H1 (cell line): ENCODE results near the gene PLIN4. TPM values are rescaled to one million over a fixed set of nuclear protein-coding genes. Genes with fewer than 3 reads are reported as not detected.

Source experiments
- CTCF ChIA-PET: fragments of 300-600 bp; sonication (Branson Sonifier 250); formaldehyde crosslinking; loops from one replicate; lab custom pipeline; 2021; ENCODE audit not compliant: partially characterized antibody; lab: Charles Lee
- POLR2A ChIA-PET: fragments of 300-600 bp; sonication (Branson Sonifier 250); formaldehyde crosslinking; loops from one replicate; lab custom pipeline; 2021; ENCODE audit warnings: inconsistent platforms; ENCODE audit not compliant: partially characterized antibody; lab: Charles Lee
- DNase-seq, 2 experiments: peaks; one replicate each; pipeline versions ENCODE4 v3.0.0 to v3.0.0-alpha.2; 2010 to 2022; ENCODE audit warnings: low spot score in 2 of 2, low read depth in 1 of 2, mixed read lengths in 1 of 2
- FAIRE-seq: peaks from 2 replicates; lab custom pipeline; 2011; peaks lifted over from hg19 to GRCh38; lab: Jason Lieb, UNC
- H2AFZ ChIP-seq: 2 replicates; pipeline ENCODE4 v1.8.1; 2012; ENCODE audit warnings: low read length, inconsistent platforms
- H2AK5ac ChIP-seq: 2 replicates; pipeline ENCODE4 v1.6.1; 2013; ENCODE audit warnings: low read depth, low read length
- H2BK120ac ChIP-seq: replicated peaks from 2 replicates; pipeline ENCODE3; 2013; ENCODE audit warnings: low read depth, low read length, inconsistent platforms
- H2BK12ac ChIP-seq: 2 replicates; pipeline ENCODE4 v1.6.1; 2013; ENCODE audit warnings: low read depth, low read length
- H2BK15ac ChIP-seq: 2 replicates; pipeline ENCODE4 v1.6.1; 2013; ENCODE audit warnings: low read length
- H2BK20ac ChIP-seq: 2 replicates; pipeline ENCODE4 v1.6.1; 2013; ENCODE audit warnings: low read length
- H2BK5ac ChIP-seq: 2 replicates; pipeline ENCODE4 v1.6.1; 2013; ENCODE audit warnings: low read depth, low read length
- H3K14ac ChIP-seq: 2 replicates; pipeline ENCODE4 v1.6.1; 2013; ENCODE audit warnings: inconsistent platforms; ENCODE audit not compliant: insufficient read length
- H3K18ac ChIP-seq: 2 replicates; pipeline ENCODE4 v1.6.1; 2013; ENCODE audit warnings: low read length; ENCODE audit errors: extremely low read depth
- H3K23ac ChIP-seq: 2 replicates; pipeline ENCODE4 v1.6.1; 2013; ENCODE audit warnings: inconsistent platforms; ENCODE audit not compliant: insufficient read length
- H3K23me2 ChIP-seq: 2 replicates; pipeline ENCODE4 v1.6.1; 2013; ENCODE audit warnings: low read depth, low read length
- H3K27ac ChIP-seq: 2 replicates; pipeline ENCODE4 v1.6.1; 2011; ENCODE audit warnings: low read depth, low read length, inconsistent platforms
- H3K27me3 ChIP-seq, 4 experiments: replicated peaks in 1 of 4; 1 replicate in 1 of 4; 2 replicates in 3 of 4; pipeline versions ENCODE4 v1.6.1 to v1.8.1; 2011 to 2013; ENCODE audit warnings: low read length in 3 of 4, mild to moderate bottlenecking in 3 of 4, inconsistent platforms in 2 of 4, mixed read lengths in 2 of 4, moderate library complexity in 1 of 4; ENCODE audit not compliant: control insufficient read depth in 3 of 4, insufficient read depth in 3 of 4; ENCODE audit errors: extremely low read depth in 1 of 4
- H3K36me3 ChIP-seq, 4 experiments: 2 replicates each; pipeline versions ENCODE4 v1.6.1 to v1.8.1; 2011 to 2013; ENCODE audit warnings: mild to moderate bottlenecking in 4 of 4, low read length in 3 of 4, moderate library complexity in 2 of 4, control low read depth in 1 of 4, inconsistent platforms in 1 of 4; ENCODE audit not compliant: insufficient read depth in 4 of 4, control insufficient read depth in 2 of 4
- H3K4ac ChIP-seq: replicated peaks from 2 replicates; pipeline ENCODE3; 2013; ENCODE audit warnings: low read length, low read depth, mixed read lengths, inconsistent platforms; ENCODE audit not compliant: insufficient read length
- H3K4me1 ChIP-seq, 4 experiments: replicated peaks in 1 of 4; 1 replicate in 1 of 4; 2 replicates in 3 of 4; pipeline versions ENCODE4 v1.6.1 to v1.8.1; 2011 to 2013; ENCODE audit warnings: low read length in 3 of 4, inconsistent platforms in 2 of 4, mixed read lengths in 1 of 4; ENCODE audit not compliant: insufficient read depth in 4 of 4, control insufficient read depth in 3 of 4
- H3K4me2 ChIP-seq, 2 experiments: 2 replicates each; pipeline versions ENCODE4 v1.6.1 to v1.8.1; 2011 to 2013; ENCODE audit warnings: low read depth in 2 of 2, low read length in 2 of 2, control low read depth in 1 of 2, inconsistent platforms in 1 of 2, mild to moderate bottlenecking in 1 of 2; ENCODE audit not compliant: insufficient read depth in 1 of 2
- H3K4me3 ChIP-seq, 4 experiments: fragments of 200-600, 300-600 bp in 1 of 4; sonication (generic), shearing (Covaris generic), sonication (Bioruptor Twin) in 1 of 4; 2 replicates each; pipeline versions ENCODE4 v1.5.1 to v1.8.1; 2011 to 2016; ENCODE audit warnings: low read length in 4 of 4, low read depth in 3 of 4, control low read depth in 2 of 4, inconsistent platforms in 2 of 4, mild to moderate bottlenecking in 2 of 4, mixed read lengths in 1 of 4, moderate library complexity in 1 of 4; ENCODE audit not compliant: insufficient read depth in 2 of 4; ENCODE audit errors: extremely low read depth in 1 of 4
- H3K56ac ChIP-seq: replicated peaks from 2 replicates; pipeline ENCODE3; 2013; ENCODE audit warnings: low read depth, mild to moderate bottlenecking, mixed read lengths, low read length, inconsistent platforms; ENCODE audit not compliant: insufficient read length
- H3K79me1 ChIP-seq: 2 replicates; pipeline ENCODE4 v1.6.1; 2013; ENCODE audit warnings: low read depth, low read length, control low read depth
- H3K79me2 ChIP-seq, 2 experiments: 2 replicates each; pipeline versions ENCODE4 v1.6.1 to v1.8.1; 2012 to 2013; ENCODE audit warnings: low read length in 2 of 2, mild to moderate bottlenecking in 2 of 2, inconsistent platforms in 1 of 2; ENCODE audit not compliant: insufficient read depth in 2 of 2, control insufficient read depth in 1 of 2
- H3K9ac ChIP-seq, 4 experiments: replicated peaks in 1 of 4; 1 replicate in 1 of 4; 2 replicates in 3 of 4; pipeline versions ENCODE4 v1.6.1 to v1.8.1; 2011 to 2013; ENCODE audit warnings: low read depth in 3 of 4, low read length in 3 of 4, control low read depth in 2 of 4, mild to moderate bottlenecking in 2 of 4, moderate library complexity in 2 of 4, inconsistent platforms in 1 of 4; ENCODE audit errors: extremely low read depth in 1 of 4
- H3K9me3 ChIP-seq, 2 experiments: 2 replicates each; pipeline versions ENCODE4 v1.6.1 to v1.8.1; 2012 to 2013; ENCODE audit warnings: mild to moderate bottlenecking in 2 of 2, moderate library complexity in 2 of 2, control low read depth in 1 of 2, inconsistent platforms in 1 of 2, low read depth in 1 of 2, low read length in 1 of 2, mixed read lengths in 1 of 2; ENCODE audit not compliant: insufficient read depth in 2 of 2
- H4K20me1 ChIP-seq, 2 experiments: replicated peaks in 1 of 2; 2 replicates each; pipeline versions ENCODE3 to v1.8.1; 2011 to 2013; ENCODE audit warnings: inconsistent platforms in 2 of 2, low read length in 2 of 2, mild to moderate bottlenecking in 1 of 2; ENCODE audit not compliant: insufficient read depth in 2 of 2, control insufficient read depth in 1 of 2
- H4K5ac ChIP-seq: 2 replicates; pipeline ENCODE4 v1.6.1; 2013; ENCODE audit warnings: low read length, low read depth, mixed read lengths, inconsistent platforms; ENCODE audit not compliant: insufficient read length
- H4K8ac ChIP-seq: 2 replicates; pipeline ENCODE4 v1.8.0; 2013; ENCODE audit warnings: mild to moderate bottlenecking, moderate library complexity, low read length, inconsistent platforms; ENCODE audit not compliant: insufficient read depth; ENCODE audit errors: extremely low read depth
- H4K91ac ChIP-seq: replicated peaks from 2 replicates; pipeline ENCODE3; 2013; ENCODE audit warnings: low read length, mixed read lengths, inconsistent platforms; ENCODE audit not compliant: insufficient read length
- ATF2 ChIP-seq: IDR thresholded peaks from 2 replicates; pipeline ENCODE4 v1.6.1; 2012; ENCODE audit warnings: low read length, inconsistent platforms
- BACH1 ChIP-seq: IDR thresholded peaks from 2 replicates; pipeline ENCODE4 v1.6.1; 2012; ENCODE audit warnings: low read length, improper control_type of control experiment
- BCL11A ChIP-seq, 2 experiments: IDR thresholded peaks; one replicate each; pipeline ENCODE4 v1.6.1; 2011; ENCODE audit warnings: low read depth in 2 of 2, low read length in 2 of 2, mild to moderate bottlenecking in 2 of 2
- CHD2 ChIP-seq: IDR thresholded peaks from 2 replicates; pipeline ENCODE4 v1.6.1; 2012; ENCODE audit warnings: low read length, improper control_type of control experiment
- EGR1 ChIP-seq: IDR thresholded peaks from 2 replicates; pipeline ENCODE4 v1.6.1; 2011; ENCODE audit warnings: low read depth, low read length, borderline replicate concordance
- FOSL1 ChIP-seq: IDR thresholded peaks from 2 replicates; pipeline ENCODE4 v1.6.1; 2011; ENCODE audit warnings: mild to moderate bottlenecking, low read depth, low read length, moderate library complexity; ENCODE audit not compliant: insufficient read depth
- KDM4A ChIP-seq: IDR thresholded peaks from one replicate; pipeline ENCODE4 v1.7.1; 2012; ENCODE audit warnings: low read depth, mild to moderate bottlenecking, moderate library complexity, low read length, inconsistent platforms; ENCODE audit not compliant: severe bottlenecking
- PHF8 ChIP-seq: fragments of 200-600 bp; sonication (generic); conservative IDR thresholded peaks from 2 replicates; pipeline ENCODE4 v1.7.1; 2012; ENCODE audit warnings: low read depth, mild to moderate bottlenecking, inconsistent platforms, low read length, moderate library complexity
- RAD21 ChIP-seq, 2 experiments: IDR thresholded peaks in 1 of 2; conservative IDR thresholded peaks in 1 of 2; 2 replicates each; pipeline ENCODE4 v1.6.1; 2011; ENCODE audit warnings: low read depth in 2 of 2, low read length in 2 of 2, improper control_type of control experiment in 1 of 2, inconsistent platforms in 1 of 2, mild to moderate bottlenecking in 1 of 2, moderate library complexity in 1 of 2
- RXRA ChIP-seq: IDR thresholded peaks from 2 replicates; pipeline ENCODE4 v1.6.1; 2011; ENCODE audit warnings: low read depth, mild to moderate bottlenecking, low read length, moderate library complexity; ENCODE audit not compliant: insufficient read depth
- SP4 ChIP-seq: IDR thresholded peaks from 2 replicates; pipeline ENCODE4 v1.6.1; 2012; ENCODE audit warnings: low read length, inconsistent platforms
- SUZ12 ChIP-seq: fragments of 200-600 bp; sonication (generic); IDR thresholded peaks from 2 replicates; pipeline ENCODE4 v1.6.1; 2012; ENCODE audit warnings: mild to moderate bottlenecking, inconsistent platforms, low read length, moderate library complexity, mixed read lengths
- TAF1 ChIP-seq: IDR thresholded peaks from 2 replicates; pipeline ENCODE4 v1.6.1; 2011; ENCODE audit warnings: mild to moderate bottlenecking, low read depth, low read length
- WGBS, 2 experiments: shearing (Covaris generic) in 1 of 2; methylation state at CpG; one replicate each; pipeline versions ENCODE4 v1.1.6 to v1.1.7; 2013 to 2015; ENCODE audit warnings: low lambda C conversion rate in 2 of 2, mixed read lengths in 2 of 2, inconsistent platforms in 1 of 2, low coverage in 1 of 2, missing lambda C conversion rate in 1 of 2; ENCODE audit not compliant: insufficient replicate concordance in 2 of 2, insufficient coverage in 1 of 2, insufficient read length in 1 of 2; ENCODE audit errors: extremely low coverage in 1 of 2, missing lambda C conversion rate in 1 of 2; 5-methylcytosine and 5-hydroxymethylcytosine counted together
- polyA plus RNA-seq, 7 experiments: library from polyadenylated mRNA; depleted of rRNA in 3 of 7; stranded (reverse) in 5 of 7; unstranded in 2 of 7; fragments of >200 nt in 5 of 7; fragments of 200-250 nt in 2 of 7; gene quantifications; 1 replicate in 5 of 7; 2 replicates in 1 of 7; 4 replicates in 1 of 7; pipeline versions ENCODE4 v1.2.1 to v1.2.3, GENCODE V29; 2011 to 2013; ENCODE audit warnings: missing spikeins in 2 of 7, mixed read lengths in 2 of 7
- total RNA-seq: library from RNA; stranded (reverse); fragmentation: NEBNext Ultra II Directional; extraction: Animal tissue kit (Norgen Biotek cat#: 25700); gene quantifications from 2 replicates; pipeline ENCODE4 v1.2.1, GENCODE V29; 2021

The PLIN4 gene
- total and polyA plus RNA-seq, 2 of the 8 experiments (the other 6 are each of a cell fraction or from before 2014, with no cell fraction given), result 0.35 to 0.45 TPM

- no peak for DNase-seq
- Histone ChIP-seq H4K8ac (no peak overlapping the region), H3K23ac (no peak overlapping the region), H3K36me3 (peaks cover 9 to 48% (median 33%) of the 10 kb centered on the region in 4 experiments; a peak in 6 of 8 replicates), H2BK120ac (no peak overlapping the region), H3K4me2 (no peak overlapping the region), H3K18ac (no peak overlapping the region), H2AFZ (no peak overlapping the region), H2BK20ac (no peak overlapping the region), H2BK15ac (no peak overlapping the region), H3K4me1 (peaks cover 0 to 6% (median 2%) of the 10 kb centered on the region in 4 experiments; a peak in 4 of 7 replicates), H3K27me3 (no peaks in the 10 kb centered on the region), H3K4ac (no peak overlapping the region), H4K5ac (no peak overlapping the region), H4K20me1 (peaks cover 10 to 26% of the 10 kb centered on the region in 2 experiments), H3K27ac (no peak overlapping the region), H2BK12ac (no peak overlapping the region), H3K9ac (no peak overlapping the region), H3K14ac (no peak overlapping the region), H3K4me3 (no peak overlapping the region), H4K91ac (no peak overlapping the region), H3K23me2 (peaks cover 10% of the 10 kb centered on the region; the same call in 1 of the 2 replicates), H2AK5ac (no peak overlapping the region), H3K9me3 (no peaks in the 10 kb centered on the region), H2BK5ac (no peak overlapping the region), H3K56ac (no peak overlapping the region), H3K79me2 (no peaks in the 10 kb centered on the region), H3K79me1 (0 out of 2 replicates have a peak, but pooled peaks cover 2% of the 10 kb centered on the region)
- 94% methylated on average over 15 of the region's 18 CpGs; no CpG with 5 or more reads in 1 of the 2 experiments for WGBS, 2 experiments
- POLR2A ChIA-PET, result no interaction called here
- CTCF ChIA-PET, result interaction anchor here (1.3 kb wide), 1 partner anchor 27 kb away, joined by 3 read pairs; no protein-coding TSS in a partner anchor
- FAIRE-seq, result no peak
- TF ChIP-seq ATF2 (no peak), FOSL1 (no peak), BCL11A (IDR thresholded peaks at IDR 0.05; ENCODE audit: low read depth in 2 of 2, low read length in 2 of 2) (no peak), SUZ12 (no peak), KDM4A (no peak), SP4 (no peak), PHF8 (no peak), RXRA (no peak), CHD2 (no peak), BACH1 (no peak), EGR1 (no peak), TAF1 (no peak), RAD21 (IDR thresholded peaks at IDR 0.05 in 1 of 2, conservative IDR thresholded peaks at IDR 0.05 in 1 of 2; ENCODE audit: low read depth in 2 of 2, low read length in 2 of 2) (no peak)
Observed at GRCh38 chr19:4552525-4552819, 34.2 kb upstream of the PLIN4 start.
